ENCODE data around the gene CDC14B. TPM values are rescaled to one million over a fixed set of nuclear protein-coding genes. Genes with fewer than 3 reads are reported as not detected.

CDC14B gene
- total RNA-seq (19.6 TPM), polyA plus RNA-seq (ENCODE audit: insufficient read depth, low read depth, low replicate concordance) (9.1 TPM)
- long read RNA-seq, donor 1, full-length matches to known transcripts, result 3 of 3 reads
- long read RNA-seq, donor 1, partial matches to known transcripts, result 0 of 3 reads
- long read RNA-seq, donor 1, other reads (novel, unspliced or antisense), result 0 of 3 reads
- long read RNA-seq, donor 2, full-length matches to known transcripts, result 1 of 1 reads
- long read RNA-seq, donor 2, partial matches to known transcripts, result 0 of 1 reads
- long read RNA-seq, donor 2, other reads (novel, unspliced or antisense), result 0 of 1 reads
- long read RNA-seq, donor 3, full-length matches to known transcripts, result 4 of 4 reads
- long read RNA-seq, donor 3, partial matches to known transcripts, result 0 of 4 reads
- long read RNA-seq, donor 3, other reads (novel, unspliced or antisense), result 0 of 4 reads
- long read RNA-seq, donor 4, full-length matches to known transcripts, result 4 of 33 reads
- long read RNA-seq, donor 4, partial matches to known transcripts, result 10 of 33 reads
- long read RNA-seq, donor 4, other reads (novel, unspliced or antisense), result 19 of 33 reads
- long read RNA-seq, donor 5, result 0 reads
- long read RNA-seq, donor 6, result 0 reads
- long read RNA-seq, donor 7, partial matches to known transcripts, result 1 of 11 reads
- long read RNA-seq, donor 7, other reads (novel, unspliced or antisense), result 8 of 11 reads
- long read RNA-seq, donor 8, result 0 reads
- long read RNA-seq, donor 9, full-length matches to known transcripts, result 1 of 1 reads
- long read RNA-seq, donor 9, partial matches to known transcripts, result 0 of 1 reads
- long read RNA-seq, donor 9, other reads (novel, unspliced or antisense), result 0 of 1 reads
- long read RNA-seq, donor 10, partial matches to known transcripts, result 40 of 52 reads
- long read RNA-seq, donor 10, other reads (novel, unspliced or antisense), result 10 of 52 reads

DNA sequence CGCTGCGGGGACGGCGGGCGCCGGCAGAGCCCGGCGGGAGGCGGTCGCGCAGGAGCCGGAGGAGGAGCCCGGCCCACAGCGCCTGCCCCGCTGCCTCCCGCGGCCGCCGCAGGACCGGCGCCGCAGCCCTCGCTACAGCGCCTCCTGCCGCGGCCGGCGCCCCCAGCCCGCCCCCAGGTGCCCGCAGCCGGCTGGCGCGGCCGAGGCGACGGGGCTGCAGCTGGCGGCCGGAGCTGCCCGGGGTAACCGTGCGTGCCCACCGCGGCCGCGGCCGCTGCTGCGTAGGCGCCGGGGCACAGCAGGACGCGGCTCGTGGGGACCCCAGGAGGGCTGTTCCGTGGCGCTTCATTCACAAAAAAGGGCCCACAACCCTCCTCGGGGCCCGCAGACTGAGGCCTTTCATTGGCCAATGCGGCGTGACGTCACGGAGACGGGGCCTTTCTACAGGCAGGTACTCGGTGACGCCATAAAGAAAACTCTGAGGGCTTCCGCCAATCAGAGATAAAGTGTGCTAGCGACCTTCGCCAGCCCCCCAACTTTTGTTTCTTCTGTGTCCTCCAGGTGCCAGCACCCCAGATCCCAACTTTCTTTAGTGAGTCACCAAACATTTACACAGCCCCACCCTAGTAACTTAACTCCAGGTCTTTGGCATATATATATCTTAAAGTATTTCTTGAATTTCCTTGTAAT is at the start of gene CDC14B:
Gene CDC14B (minus strand): TSS at position 353 of the 690 bp plus-strand sequence. CDS start 465 bp downstream, outside the sequence.
- FAIRE-seq (no peak), DNase-seq (peak; percentile 96 to 98 (median 97))
- peak within 1 kb of the TSS; percentile 60 to 69 for H3K27ac ChIP-seq (ENCODE audit: low read depth in 2 of 2, low read length in 2 of 2)
- no peaks in the 10 kb centered on the region for H3K36me3 ChIP-seq (ENCODE audit: control insufficient read depth in 2 of 3, insufficient read depth in 3 of 3, low read length in 3 of 3)
- H3K9ac ChIP-seq (ENCODE audit: low read length in 3 of 3), result peak within 1 kb of the TSS; percentile 30 to 70 (median 48)
- TF ChIP-seq, protein P1, sequence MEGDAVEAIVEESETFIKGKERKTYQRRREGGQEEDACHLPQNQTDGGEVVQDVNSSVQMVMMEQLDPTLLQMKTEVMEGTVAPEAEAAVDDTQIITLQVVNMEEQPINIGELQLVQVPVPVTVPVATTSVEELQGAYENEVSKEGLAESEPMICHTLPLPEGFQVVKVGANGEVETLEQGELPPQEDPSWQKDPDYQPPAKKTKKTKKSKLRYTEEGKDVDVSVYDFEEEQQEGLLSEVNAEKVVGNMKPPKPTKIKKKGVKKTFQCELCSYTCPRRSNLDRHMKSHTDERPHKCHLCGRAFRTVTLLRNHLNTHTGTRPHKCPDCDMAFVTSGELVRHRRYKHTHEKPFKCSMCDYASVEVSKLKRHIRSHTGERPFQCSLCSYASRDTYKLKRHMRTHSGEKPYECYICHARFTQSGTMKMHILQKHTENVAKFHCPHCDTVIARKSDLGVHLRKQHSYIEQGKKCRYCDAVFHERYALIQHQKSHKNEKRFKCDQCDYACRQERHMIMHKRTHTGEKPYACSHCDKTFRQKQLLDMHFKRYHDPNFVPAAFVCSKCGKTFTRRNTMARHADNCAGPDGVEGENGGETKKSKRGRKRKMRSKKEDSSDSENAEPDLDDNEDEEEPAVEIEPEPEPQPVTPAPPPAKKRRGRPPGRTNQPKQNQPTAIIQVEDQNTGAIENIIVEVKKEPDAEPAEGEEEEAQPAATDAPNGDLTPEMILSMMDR (IDR thresholded peaks at IDR 0.05; ENCODE audit: borderline replicate concordance, extremely low read depth, insufficient read depth), result peak; percentile 14
- H3K9me3 ChIP-seq (ENCODE audit: control insufficient read depth in 2 of 3, insufficient read depth in 1 of 3, low read length in 3 of 3), result no peaks in the 10 kb centered on the region
- no peaks in the 10 kb centered on the region for H3K27me3 ChIP-seq (ENCODE audit: control insufficient read depth, insufficient read depth, low read length)
- intact Hi-C loops (cut with DNase I), result no loop called here
- H3K4me1 ChIP-seq (ENCODE audit: control insufficient read depth in 2 of 3, insufficient read depth in 2 of 3, low read depth in 1 of 3, low read length in 3 of 3), result peaks cover 0 to 4% (median 0%) of the 10 kb centered on the region in 3 donors
- H3K4me3 ChIP-seq (ENCODE audit: low read length in 3 of 3), result peak within 1 kb of the TSS; percentile 63 to 75 (median 71)

DNA sequence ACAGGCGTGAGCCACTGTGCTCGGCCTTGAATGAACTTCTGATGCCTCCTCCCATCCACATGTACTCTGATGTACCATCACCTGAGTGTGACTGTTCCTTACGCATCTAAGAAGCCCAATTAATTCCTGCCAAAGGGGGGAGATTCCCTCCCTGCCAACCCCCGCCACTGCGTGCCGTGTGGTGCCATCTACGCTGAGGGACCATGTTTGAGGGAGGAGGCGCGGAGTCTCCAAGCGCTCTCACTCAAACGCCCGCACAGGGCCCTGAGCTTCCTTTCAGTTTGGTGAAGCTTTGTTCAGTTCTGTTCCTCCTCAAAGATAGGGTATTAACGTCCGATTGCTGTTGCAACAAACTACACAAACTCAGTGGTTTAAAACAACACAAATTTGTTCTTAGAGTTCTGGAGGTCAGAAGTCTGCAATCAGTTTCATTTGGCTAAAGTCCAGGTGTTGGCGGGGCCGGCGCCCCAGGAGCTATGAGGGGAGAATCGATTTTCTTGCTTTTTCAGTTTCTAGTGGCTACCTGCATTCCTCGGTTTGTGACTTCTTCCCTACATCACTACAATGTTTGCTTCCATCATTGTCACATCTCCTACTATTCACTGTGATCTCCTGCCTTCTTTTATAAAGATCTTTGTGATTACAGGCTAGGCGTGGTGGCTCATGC is 49.4 kb upstream of the CDC14B start:
- TF ChIP-seq, protein P1 (IDR thresholded peaks at IDR 0.05; ENCODE audit: borderline replicate concordance, extremely low read depth, insufficient read depth), result no peak
- intact Hi-C loops (cut with DNase I), result loop anchor here (10.0 kb wide), 1 partner anchor 334 kb away; no protein-coding TSS in a partner anchor
- H3K36me3 ChIP-seq (ENCODE audit: control insufficient read depth in 2 of 3, insufficient read depth in 3 of 3, low read length in 3 of 3), result no peaks in the 10 kb centered on the region
- H3K9ac ChIP-seq (ENCODE audit: low read length in 3 of 3), result no peak overlapping the region
- no peak overlapping the region for H3K27ac ChIP-seq (ENCODE audit: low read depth in 2 of 2, low read length in 2 of 2)
- H3K4me1 ChIP-seq (ENCODE audit: control insufficient read depth in 2 of 3, insufficient read depth in 2 of 3, low read depth in 1 of 3, low read length in 3 of 3), result no peaks in the 10 kb centered on the region
- no peaks in the 10 kb centered on the region for H3K27me3 ChIP-seq (ENCODE audit: control insufficient read depth, insufficient read depth, low read length)
- DNase-seq, result no peak
- H3K9me3 ChIP-seq (ENCODE audit: control insufficient read depth in 2 of 3, insufficient read depth in 1 of 3, low read length in 3 of 3), result peaks cover 0 to 2% (median 0%) of the 10 kb centered on the region in 3 donors
- H3K4me3 ChIP-seq (ENCODE audit: low read length in 3 of 3), result no peak overlapping the region
- no peak for FAIRE-seq

DNA sequence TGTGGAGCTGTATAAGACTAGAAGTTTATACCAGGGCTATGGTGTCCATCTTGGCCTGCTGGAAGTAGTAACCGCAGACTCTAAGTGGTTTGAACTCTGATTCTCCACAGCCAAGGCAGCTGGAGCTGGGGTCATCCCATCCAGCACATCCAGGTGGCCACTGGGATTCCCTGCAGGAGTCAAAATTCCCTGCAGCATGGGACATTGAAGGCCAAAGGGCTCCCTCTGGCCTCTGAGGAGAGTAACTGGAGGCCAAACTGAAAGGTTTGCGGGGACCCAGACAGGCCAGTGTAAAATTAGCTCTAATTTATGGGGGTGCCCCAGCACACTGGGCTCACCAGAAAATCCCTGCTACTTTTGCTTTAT is 47.7 kb upstream of the CDC14B start:
- DNase-seq, result no peak
- Histone ChIP-seq H3K27me3 (ENCODE audit: control insufficient read depth, insufficient read depth, low read length) (no peaks in the 10 kb centered on the region), H3K9ac (ENCODE audit: low read length in 3 of 3) (no peak overlapping the region), H3K36me3 (ENCODE audit: control insufficient read depth in 2 of 3, insufficient read depth in 3 of 3, low read length in 3 of 3) (no peaks in the 10 kb centered on the region), H3K4me1 (ENCODE audit: control insufficient read depth in 2 of 3, insufficient read depth in 2 of 3, low read depth in 1 of 3, low read length in 3 of 3) (no peaks in the 10 kb centered on the region), H3K27ac (ENCODE audit: low read depth in 2 of 2, low read length in 2 of 2) (no peak overlapping the region), H3K9me3 (ENCODE audit: control insufficient read depth in 2 of 3, insufficient read depth in 1 of 3, low read length in 3 of 3) (no peaks in the 10 kb centered on the region), H3K4me3 (ENCODE audit: low read length in 3 of 3) (no peak overlapping the region)
- TF ChIP-seq, protein P1 (IDR thresholded peaks at IDR 0.05; ENCODE audit: borderline replicate concordance, extremely low read depth, insufficient read depth), result no peak
- intact Hi-C loops (cut with DNase I), result loop anchor here (10.0 kb wide), 1 partner anchor 333 kb away; no protein-coding TSS in a partner anchor
- no peak for FAIRE-seq

Measured in kidney (tissue), 22 donors.